Heart left ventricle (tissue), 13 donors: ENCODE data around the gene CIRBP.

Source experiments
- CTCF ChIP-seq, 12 donors: fragments of 200-600 bp; sonication (generic) in 4 of 12; IDR thresholded peaks; one replicate each; pipeline versions ENCODE4 v1.5.0 to v1.8.0; 2018 to 2022; ENCODE audit warnings: antibody characterized with exemption in 12 of 12, mild to moderate bottlenecking in 5 of 12
- POLR2A ChIP-seq, 2 donors: fragments of 450-650 bp; IDR thresholded peaks; one replicate each; pipeline ENCODE4 v1.6.1; 2017; ENCODE audit warnings: antibody characterized with exemption in 2 of 2, mild to moderate bottlenecking in 2 of 2, moderate library complexity in 2 of 2
- donor health status: ischemic (EF 13 %, LVEDD 7.1; RV severe dilation, severe dysfunction).
- donor health status: DM: no; HTN: yes; CAD: no.
- donor health status: DM: no; HTN: no; CAD: no.
- donor health status: ischemic (EF 25% LVEDD 6.9; RV normal size, moderate dysfunction).
- donor health status: ischemic (EF 25% LVEDD 5.7; RV mildly dilated, moderate dysfunction).
- donor health status: ischemic (EF 35%, LVEDD 5.7; RV mildly dilated, moderate dysfunction).
- donor health status: nonischemic (EF 11% LVEDD 7.7; RV severe dilation, severe dysfunction).
- donor health status: DM: yes; HTN: yes; CAD: no.
- donor health status: PGD.
- donor health status: ischemic (EF 29% LVEDD 5.4; RV normal size, mild dysfunction).
- donor health status: nonischemic (EF 23%, LVEDD 6.1; RV moderate dilation, normal function).

- TF ChIP-seq POLR2A (IDR thresholded peaks at IDR 0.05) (no peak), CTCF (IDR thresholded peaks at IDR 0.05) (no peak)
Observed at GRCh38 chr19:1258163-1258492, 11.0 kb upstream of the CIRBP start.
